HUES64 (cell line): ENCODE data around the gene TSR2.
"Not testable (repeated sequence)": the region's sequence is repeated elsewhere in the genome, so short reads cannot be mapped to it uniquely, and the experiment has no call there.

ENCODE experiments used
- H3K27ac ChIP-seq: 2 replicates; pipeline ENCODE4 v1.7.0; 2013; ENCODE audit warnings: low read depth, low read length, inconsistent platforms
- H3K27me3 ChIP-seq: 2 replicates; pipeline ENCODE4 v1.6.1; 2013; ENCODE audit warnings: mild to moderate bottlenecking, low read length; ENCODE audit not compliant: insufficient read depth
- H3K36me3 ChIP-seq: 2 replicates; pipeline ENCODE4 v1.6.1; 2013; ENCODE audit warnings: mild to moderate bottlenecking, low read length; ENCODE audit not compliant: insufficient read depth
- H3K4me1 ChIP-seq: 2 replicates; pipeline ENCODE4 v1.6.1; 2013; ENCODE audit warnings: mild to moderate bottlenecking, low read length, moderate library complexity; ENCODE audit not compliant: insufficient read depth
- H3K4me3 ChIP-seq: 2 replicates; pipeline ENCODE4 v1.5.1; 2013; ENCODE audit warnings: mild to moderate bottlenecking, low read length, moderate library complexity
- H3K9ac ChIP-seq: 2 replicates; pipeline ENCODE4 v1.6.1; 2013; ENCODE audit warnings: mild to moderate bottlenecking, low read depth, low read length
- H3K9me3 ChIP-seq: 2 replicates; pipeline ENCODE4 v1.6.1; 2013; ENCODE audit warnings: low read depth, low read length; ENCODE audit not compliant: insufficient read depth
- WGBS: fragments of 150-250, 120-280 bp; methylation state at CpG from one replicate; pipeline ENCODE4 v1.1.7; 2013; ENCODE audit warnings: missing lambda C conversion rate; 5-methylcytosine and 5-hydroxymethylcytosine counted together

The TSR2 gene

GRCh38 chrX:54479136-54480111, 39.2 kb downstream of the TSR2 start:
- Histone ChIP-seq H3K9ac (no peak overlapping the region), H3K4me1 (peaks cover 38% of the 10 kb centered on the region), H3K27ac (peak overlapping the region; percentile 80; the same call in 1 of the 2 replicates), H3K4me3 (peak overlapping the region; percentile 26; the same call in 1 of the 2 replicates), H3K9me3 (no peaks in the 10 kb centered on the region), H3K27me3 (no peaks in the 10 kb centered on the region), H3K36me3 (no peaks in the 10 kb centered on the region)
- 25% methylated on average over 7 of the region's 9 CpGs for WGBS

- peak overlapping the region; percentile 20 for H3K4me3 ChIP-seq
- H3K4me1 ChIP-seq = peaks cover 44% of the 10 kb centered on the region
- H3K27ac ChIP-seq = peak overlapping the region; percentile 52; the same call in 1 of the 2 replicates
- H3K9ac ChIP-seq = no peak overlapping the region
- H3K36me3 ChIP-seq = no peaks in the 10 kb centered on the region
- WGBS = 24% methylated on average over 16 of the region's 21 CpGs
- H3K27me3 ChIP-seq = no peaks in the 10 kb centered on the region
- no peaks in the 10 kb centered on the region for H3K9me3 ChIP-seq
Observed at GRCh38 chrX:54482839-54483593, 42.8 kb downstream of the TSR2 start.

DNA sequence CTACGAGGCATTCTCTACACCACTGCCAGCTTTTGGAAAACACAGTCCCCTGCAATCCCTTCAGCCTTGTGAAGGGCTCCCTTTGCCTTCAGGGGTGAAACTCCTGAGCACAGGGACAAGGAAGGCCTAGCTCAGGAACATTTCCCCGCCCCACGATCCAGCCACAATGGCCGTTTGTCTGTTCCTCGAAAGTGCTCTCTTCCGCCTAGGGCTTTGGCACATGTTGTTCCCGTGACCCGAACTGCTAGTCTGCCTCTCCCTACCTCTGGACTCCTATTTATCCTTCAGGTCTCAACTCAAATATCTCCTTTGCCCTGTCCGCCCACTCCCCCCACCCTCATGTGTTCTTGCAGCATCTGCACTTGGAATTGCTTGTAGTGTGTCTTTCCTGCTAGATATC, 43.7 kb downstream of the TSR2 start:
- peaks cover 38% of the 10 kb centered on the region for H3K4me1 ChIP-seq
- 62% methylated on average over 9 of the region's 9 CpGs for WGBS
- no peaks in the 10 kb centered on the region for H3K27me3 ChIP-seq
- H3K9ac ChIP-seq = no peak overlapping the region
- H3K4me3 ChIP-seq = no peak overlapping the region; the same call in 1 of the 2 replicates
- no peaks in the 10 kb centered on the region for H3K36me3 ChIP-seq
- H3K27ac ChIP-seq = no peak overlapping the region; the same call in 1 of the 2 replicates
- H3K9me3 ChIP-seq = no peaks in the 10 kb centered on the region

DNA sequence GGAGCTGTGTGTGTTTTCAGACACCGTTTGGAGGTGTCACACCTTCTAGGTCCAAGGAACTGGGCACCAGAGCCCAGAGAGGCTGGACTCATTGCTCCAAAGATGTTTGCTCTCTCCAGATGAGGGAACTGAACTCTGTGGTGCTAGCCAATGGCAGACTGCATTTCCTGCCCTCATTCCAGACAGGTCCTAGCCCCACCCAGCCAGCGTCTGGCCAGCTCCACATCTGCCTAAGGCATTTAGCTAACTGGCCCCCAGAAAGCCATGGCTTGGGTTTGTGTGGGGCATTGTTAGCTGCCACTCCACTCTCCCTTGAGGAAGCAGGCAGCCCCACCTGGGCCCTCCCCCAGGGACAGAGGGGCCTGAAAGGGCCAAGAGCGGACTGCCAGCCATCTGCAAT, 44.5 kb downstream of the TSR2 start:
- Histone ChIP-seq H3K27ac (no peak overlapping the region), H3K4me1 (peaks cover 33% of the 10 kb centered on the region), H3K36me3 (no peaks in the 10 kb centered on the region; the same call in 1 of the 2 replicates), H3K4me3 (no peak overlapping the region), H3K9me3 (no peaks in the 10 kb centered on the region), H3K27me3 (no peaks in the 10 kb centered on the region), H3K9ac (no peak overlapping the region)
- WGBS = 40% methylated on average over 3 of the region's 3 CpGs

GRCh38 chrX:54489819-54490218, 49.6 kb downstream of the TSR2 start:
- not testable (repeated sequence) for H3K27me3 ChIP-seq, H3K27ac ChIP-seq, H3K4me3 ChIP-seq, H3K9me3 ChIP-seq, H3K36me3 ChIP-seq, H3K9ac ChIP-seq, H3K4me1 ChIP-seq
- 95% methylated on average over 2 of the region's 5 CpGs for whole genome bisulfite sequencing

DNA sequence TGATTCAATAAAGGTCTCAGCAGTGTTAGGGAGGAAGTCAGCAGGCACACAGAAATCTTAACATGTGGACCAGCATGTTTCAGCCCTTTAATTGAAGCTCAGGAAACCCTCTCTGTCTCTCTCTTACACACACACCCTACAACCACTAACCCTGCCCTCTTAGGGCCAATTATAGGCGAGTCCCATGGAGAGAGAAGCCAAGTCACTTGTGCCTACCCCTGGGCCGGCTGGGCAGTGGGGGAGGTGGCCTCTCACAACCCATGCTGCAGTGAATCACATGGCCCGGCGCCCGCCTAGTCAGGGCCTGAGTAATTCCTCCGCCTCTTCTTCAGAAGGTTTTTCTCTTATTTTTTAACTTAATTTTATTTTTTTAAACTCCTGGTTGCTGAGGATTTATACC, 52.1 kb downstream of the TSR2 start:
- Histone ChIP-seq H3K27me3 (no peaks in the 10 kb centered on the region), H3K27ac (no peak overlapping the region), H3K36me3 (no peaks in the 10 kb centered on the region; the same call in 1 of the 2 replicates), H3K9me3 (no peaks in the 10 kb centered on the region), H3K4me1 (peaks cover 14% of the 10 kb centered on the region; the same call in 1 of the 2 replicates), H3K4me3 (no peak overlapping the region), H3K9ac (no peak overlapping the region)
- WGBS = 44% methylated on average over 5 of the region's 6 CpGs

- Histone ChIP-seq H3K36me3 (no peaks in the 10 kb centered on the region; the same call in 1 of the 2 replicates), H3K27me3 (no peaks in the 10 kb centered on the region), H3K4me1 (peaks cover 14% of the 10 kb centered on the region; the same call in 1 of the 2 replicates), H3K9me3 (no peaks in the 10 kb centered on the region), H3K27ac (no peak overlapping the region), H3K9ac (peak overlapping the region; percentile 76), H3K4me3 (peak overlapping the region; percentile 79)
- 58% methylated on average over 7 of the region's 10 CpGs for WGBS
Observed at GRCh38 chrX:54494166-54494988, 54.2 kb downstream of the TSR2 start.
